ENCODE measurements around the gene MOSMO.

DNA sequence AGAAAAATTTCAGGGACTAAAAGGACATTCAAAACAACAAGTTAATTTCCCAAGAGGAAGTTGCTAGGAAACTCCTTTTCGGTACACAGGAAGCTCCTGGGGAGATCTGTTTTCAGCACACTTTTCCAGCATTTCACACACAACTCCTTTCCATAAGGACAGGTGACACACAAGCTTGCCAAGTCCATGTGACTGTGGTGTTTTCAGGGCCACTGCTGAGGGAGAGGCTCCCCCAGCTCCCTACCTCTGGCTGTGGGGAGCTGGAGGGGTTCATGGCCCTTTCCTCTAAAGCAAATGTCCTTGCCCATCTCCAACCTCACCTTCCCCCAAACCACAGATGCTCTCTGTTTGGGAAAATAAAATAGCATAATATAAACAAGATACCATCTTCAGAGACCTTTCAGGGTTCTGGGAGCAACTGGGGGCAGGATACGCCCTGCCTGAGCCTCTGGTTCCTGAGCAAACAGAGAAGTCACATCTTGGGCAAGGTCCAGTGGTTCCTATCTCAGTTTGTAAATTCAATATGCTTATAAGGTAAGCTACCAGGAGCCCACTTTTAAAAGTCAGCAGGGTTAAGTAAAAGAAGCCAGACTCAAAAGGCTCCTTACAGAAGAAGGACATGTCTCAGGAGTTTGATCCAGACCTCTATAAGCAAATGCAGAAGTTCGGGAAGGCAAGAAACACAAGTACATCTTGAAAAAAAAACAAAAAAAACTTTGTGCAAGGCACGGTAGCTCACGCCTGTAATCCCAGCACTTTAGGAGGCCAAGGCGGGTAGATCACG, 10.0 kb upstream of the MOSMO start:
- TF ChIP-seq, protein P1, sequence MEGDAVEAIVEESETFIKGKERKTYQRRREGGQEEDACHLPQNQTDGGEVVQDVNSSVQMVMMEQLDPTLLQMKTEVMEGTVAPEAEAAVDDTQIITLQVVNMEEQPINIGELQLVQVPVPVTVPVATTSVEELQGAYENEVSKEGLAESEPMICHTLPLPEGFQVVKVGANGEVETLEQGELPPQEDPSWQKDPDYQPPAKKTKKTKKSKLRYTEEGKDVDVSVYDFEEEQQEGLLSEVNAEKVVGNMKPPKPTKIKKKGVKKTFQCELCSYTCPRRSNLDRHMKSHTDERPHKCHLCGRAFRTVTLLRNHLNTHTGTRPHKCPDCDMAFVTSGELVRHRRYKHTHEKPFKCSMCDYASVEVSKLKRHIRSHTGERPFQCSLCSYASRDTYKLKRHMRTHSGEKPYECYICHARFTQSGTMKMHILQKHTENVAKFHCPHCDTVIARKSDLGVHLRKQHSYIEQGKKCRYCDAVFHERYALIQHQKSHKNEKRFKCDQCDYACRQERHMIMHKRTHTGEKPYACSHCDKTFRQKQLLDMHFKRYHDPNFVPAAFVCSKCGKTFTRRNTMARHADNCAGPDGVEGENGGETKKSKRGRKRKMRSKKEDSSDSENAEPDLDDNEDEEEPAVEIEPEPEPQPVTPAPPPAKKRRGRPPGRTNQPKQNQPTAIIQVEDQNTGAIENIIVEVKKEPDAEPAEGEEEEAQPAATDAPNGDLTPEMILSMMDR (IDR thresholded peaks at IDR 0.05), result no peak
- no peak for TF ChIP-seq POLR2AphosphoS5 (IDR thresholded peaks at IDR 0.05)
- TF ChIP-seq EP300 (IDR thresholded peaks at IDR 0.05; ENCODE audit: low read depth), result no peak
- no peak for TF ChIP-seq POLR2A (IDR thresholded peaks at IDR 0.05)
